Measurements from ENCODE around the gene SERPINA5. TPM values are rescaled to one million over a fixed set of nuclear protein-coding genes. Genes with fewer than 3 reads are reported as not detected.

Gene SERPINA5
- total and polyA plus RNA-seq, 4 experiments from 2014 or later: not detected

DNA sequence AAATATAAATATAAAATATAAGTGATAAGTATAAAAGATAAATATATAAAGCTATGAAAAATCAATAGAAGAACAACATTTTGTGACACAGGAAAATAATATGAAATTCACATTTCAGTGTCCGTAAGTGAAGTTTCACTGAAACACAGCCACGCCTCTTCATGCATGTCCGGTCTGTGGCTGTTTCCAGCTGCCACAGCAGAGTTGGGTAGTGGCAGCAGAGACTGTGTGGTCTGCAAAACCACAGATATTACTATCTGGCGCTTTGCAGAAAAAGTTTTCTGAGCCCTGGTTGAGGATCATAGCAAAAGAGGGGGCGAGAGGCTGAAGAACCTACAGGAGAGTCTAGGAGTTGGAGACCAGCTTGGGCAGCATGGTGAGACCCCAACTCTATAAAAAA lies 19.2 kb upstream of the SERPINA5 start:
- H3K9me3 ChIP-seq (ENCODE audit: control insufficient read depth in 1 of 2, low read length in 2 of 2): no peaks in the 10 kb centered on the region
- H3K36me3 ChIP-seq (ENCODE audit: insufficient read depth, low read length): no peaks in the 10 kb centered on the region

DNA sequence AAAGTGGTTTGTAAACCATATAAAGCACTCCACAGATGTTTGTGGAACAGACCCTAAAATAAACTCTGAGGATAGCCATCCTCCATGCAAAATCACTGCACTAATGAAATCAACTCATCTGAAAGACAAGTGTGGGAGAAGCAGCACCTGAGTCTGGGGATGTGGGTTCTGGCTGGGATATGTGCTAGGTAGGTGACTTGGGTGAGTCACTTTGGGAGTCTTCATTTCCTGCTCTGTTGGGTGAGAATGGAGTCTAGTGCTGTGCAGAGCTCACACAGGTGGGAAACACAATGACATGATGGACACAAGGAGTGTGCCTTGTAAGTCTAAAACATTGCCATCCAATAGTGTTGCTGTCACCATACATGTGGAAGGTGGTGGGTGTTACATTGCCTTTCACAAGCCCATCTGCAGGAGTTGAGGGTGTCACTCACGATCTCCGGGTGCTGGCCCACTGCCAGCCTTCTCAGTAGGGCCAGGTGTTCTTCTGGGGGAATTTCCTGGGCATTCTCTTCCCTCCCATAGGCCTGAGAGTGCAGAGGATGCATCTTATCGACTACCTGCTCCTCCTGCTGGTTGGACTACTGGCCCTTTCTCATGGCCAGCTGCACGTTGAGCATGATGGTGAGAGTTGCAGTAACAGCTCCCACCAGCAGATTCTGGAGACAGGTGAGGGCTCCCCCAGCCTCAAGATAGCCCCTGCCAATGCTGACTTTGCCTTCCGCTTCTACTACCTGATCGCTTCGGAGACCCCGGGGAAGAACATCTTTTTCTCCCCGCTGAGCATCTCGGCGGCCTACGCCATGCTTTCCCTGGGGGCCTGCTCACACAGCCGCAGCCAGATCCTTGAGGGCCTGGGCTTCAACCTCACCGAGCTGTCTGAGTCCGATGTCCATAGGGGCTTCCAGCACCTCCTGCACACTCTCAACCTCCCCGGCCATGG lies 18.0 kb upstream of the SERPINA5 start:
- Mint-ChIP-seq H3K27me3 (peaks cover 8 to 15% of the 10 kb centered on the region in 2 donors), H3K4me1 (no peaks in the 10 kb centered on the region), H3K36me3 (no peaks in the 10 kb centered on the region), H3K4me3 (no peak overlapping the region), H3K27ac (no peak overlapping the region), H3K9me3 (peaks cover 0 to 4% (median 0%) of the 10 kb centered on the region in 8 donors)
- Histone ChIP-seq H3K4me1 (ENCODE audit: insufficient read depth, low read length) (no peaks in the 10 kb centered on the region), H3K27ac (ENCODE audit: low read depth, low read length) (no peak overlapping the region), H3K36me3 (ENCODE audit: insufficient read depth, low read length) (no peaks in the 10 kb centered on the region), H3K27me3 (ENCODE audit: insufficient read depth, low read length) (no peaks in the 10 kb centered on the region), H3K9me3 (ENCODE audit: control insufficient read depth in 1 of 2, low read length in 2 of 2) (no peaks in the 10 kb centered on the region), H3K4me3 (ENCODE audit: low read length in 2 of 2) (no peak overlapping the region)
- intact Hi-C loops (cut with micrococcal nuclease): no loop called here
- DNase-seq: no peak
- CTCF ChIA-PET (ENCODE audit: partially characterized antibody): no interaction called here
- POLR2A ChIA-PET (ENCODE audit: partially characterized antibody): no interaction called here

More for the DNA sequence above, 19.2 kb upstream of the SERPINA5 start:
- Mint-ChIP-seq H3K9me3 (peaks cover 0 to 6% (median 0%) of the 10 kb centered on the region in 8 donors), H3K27ac (no peak overlapping the region), H3K4me1 (no peaks in the 10 kb centered on the region), H3K36me3 (no peaks in the 10 kb centered on the region), H3K4me3 (no peak overlapping the region), H3K27me3 (peaks cover 10 to 20% of the 10 kb centered on the region in 2 donors)
- no peak overlapping the region for H3K27ac ChIP-seq (ENCODE audit: low read depth, low read length)
- ChIA-PET CTCF (ENCODE audit: partially characterized antibody) (interaction anchor here (2.8 kb wide), 1 partner anchor 13 kb away, joined by 14 read pairs; no protein-coding TSS in a partner anchor), POLR2A (ENCODE audit: partially characterized antibody) (no interaction called here)
- no peaks in the 10 kb centered on the region for H3K27me3 ChIP-seq (ENCODE audit: insufficient read depth, low read length)
- DNase-seq: no peak
- intact Hi-C loops (cut with micrococcal nuclease): no loop called here
- no peaks in the 10 kb centered on the region for H3K4me1 ChIP-seq (ENCODE audit: insufficient read depth, low read length)
- no peak overlapping the region for H3K4me3 ChIP-seq (ENCODE audit: low read length in 2 of 2)

DNA sequence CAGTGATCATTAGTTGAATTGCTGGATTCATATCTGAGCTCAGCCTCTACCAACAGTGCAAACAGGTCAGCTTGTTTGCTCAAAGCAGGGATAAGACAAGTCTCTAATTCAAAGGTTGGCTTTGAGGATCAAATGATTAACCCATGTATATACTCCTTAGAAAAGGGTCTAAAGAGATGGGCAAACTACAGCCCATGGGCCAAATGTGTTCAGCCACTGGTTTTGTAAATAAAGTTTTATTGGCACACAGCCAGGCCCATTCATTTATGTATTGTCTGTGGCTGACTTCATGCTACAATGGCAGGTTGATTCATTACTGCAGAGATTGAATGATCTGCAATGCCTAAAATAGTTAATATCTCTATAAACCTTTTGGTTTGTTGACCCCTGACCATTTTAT lies 16.8 kb upstream of the SERPINA5 start:
- Histone ChIP-seq H3K4me3 (ENCODE audit: low read length in 2 of 2) (no peak overlapping the region), H3K4me1 (ENCODE audit: insufficient read depth, low read length) (no peaks in the 10 kb centered on the region), H3K36me3 (ENCODE audit: insufficient read depth, low read length) (no peaks in the 10 kb centered on the region), H3K9me3 (ENCODE audit: control insufficient read depth in 1 of 2, low read length in 2 of 2) (no peaks in the 10 kb centered on the region), H3K27ac (ENCODE audit: low read depth, low read length) (no peak overlapping the region), H3K27me3 (ENCODE audit: insufficient read depth, low read length) (no peaks in the 10 kb centered on the region)
- Mint-ChIP-seq H3K9me3 (peaks cover 0 to 4% (median 0%) of the 10 kb centered on the region in 8 donors), H3K4me3 (no peak overlapping the region), H3K4me1 (no peaks in the 10 kb centered on the region), H3K27ac (no peak overlapping the region), H3K36me3 (no peaks in the 10 kb centered on the region), H3K27me3 (peaks cover 8 to 15% of the 10 kb centered on the region in 2 donors)
- POLR2A ChIA-PET (ENCODE audit: partially characterized antibody): no interaction called here
- CTCF ChIA-PET (ENCODE audit: partially characterized antibody): no interaction called here
- intact Hi-C loops (cut with micrococcal nuclease): no loop called here
- DNase-seq: no peak

DNA sequence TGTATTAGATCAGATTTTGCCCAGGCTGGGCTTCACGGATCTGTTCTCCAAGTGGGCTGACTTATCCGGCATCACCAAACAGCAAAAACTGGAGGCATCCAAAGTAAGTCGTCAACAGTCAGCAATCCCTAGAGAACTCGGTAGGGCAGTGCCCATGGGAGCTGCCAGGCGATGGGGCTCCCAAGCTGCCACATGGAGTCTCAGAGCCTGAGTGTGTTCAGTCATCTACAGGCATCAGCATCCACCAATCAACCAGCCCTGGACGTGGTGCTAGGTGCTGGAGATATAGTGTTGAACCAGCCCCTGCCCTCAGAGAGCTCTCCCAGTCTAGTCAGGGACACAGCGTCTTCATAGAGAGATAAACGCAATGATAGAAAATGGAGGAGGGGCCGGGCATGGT lies 13.0 kb upstream of the SERPINA5 start:
- Mint-ChIP-seq H3K27ac (no peak overlapping the region), H3K36me3 (no peaks in the 10 kb centered on the region), H3K4me3 (no peak overlapping the region), H3K9me3 (peaks cover 0 to 2% (median 0%) of the 10 kb centered on the region in 8 donors), H3K27me3 (peaks cover 1 to 15% of the 10 kb centered on the region in 2 donors), H3K4me1 (no peaks in the 10 kb centered on the region)
- CTCF ChIA-PET (ENCODE audit: partially characterized antibody): interaction anchor here (2.4 kb wide), 1 partner anchor 19 kb away, joined by 9 read pairs; no protein-coding TSS in a partner anchor
- POLR2A ChIA-PET (ENCODE audit: partially characterized antibody): no interaction called here
- Histone ChIP-seq H3K36me3 (ENCODE audit: insufficient read depth, low read length) (no peaks in the 10 kb centered on the region), H3K9me3 (ENCODE audit: control insufficient read depth in 1 of 2, low read length in 2 of 2) (no peaks in the 10 kb centered on the region), H3K27me3 (ENCODE audit: insufficient read depth, low read length) (no peaks in the 10 kb centered on the region), H3K27ac (ENCODE audit: low read depth, low read length) (no peak overlapping the region), H3K4me3 (ENCODE audit: low read length in 2 of 2) (no peak overlapping the region), H3K4me1 (ENCODE audit: insufficient read depth, low read length) (no peaks in the 10 kb centered on the region)
- no peak for DNase-seq
- intact Hi-C loops (cut with micrococcal nuclease): no loop called here

DNA sequence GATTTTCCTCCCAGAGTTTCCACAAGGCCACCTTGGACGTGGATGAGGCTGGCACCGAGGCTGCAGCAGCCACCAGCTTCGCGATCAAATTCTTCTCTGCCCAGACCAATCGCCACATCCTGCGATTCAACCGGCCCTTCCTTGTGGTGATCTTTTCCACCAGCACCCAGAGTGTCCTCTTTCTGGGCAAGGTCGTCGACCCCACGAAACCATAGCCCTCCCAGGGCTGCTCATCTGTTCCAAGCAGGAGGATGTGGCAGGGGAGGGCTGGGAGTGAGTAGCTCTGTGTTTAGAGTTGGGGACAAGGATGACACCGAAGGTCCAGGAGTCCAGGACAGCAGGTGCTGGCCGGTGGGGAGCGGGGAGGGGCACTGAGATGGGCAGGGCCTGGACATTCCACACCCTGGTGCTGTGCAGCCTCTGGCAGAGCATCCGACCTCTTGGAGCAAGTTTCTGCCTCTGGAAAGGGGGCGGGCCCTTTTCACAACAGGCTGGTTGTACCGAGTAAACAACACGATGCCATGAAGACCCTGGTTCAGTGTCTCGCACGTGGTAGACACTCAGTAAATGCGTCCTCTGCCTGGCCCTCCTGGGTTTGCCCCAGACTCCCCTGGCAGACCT lies 11.7 kb upstream of the SERPINA5 start:
- POLR2A ChIA-PET (ENCODE audit: partially characterized antibody): no interaction called here
- Histone ChIP-seq H3K27ac (ENCODE audit: low read depth, low read length) (no peak overlapping the region), H3K4me3 (ENCODE audit: low read length in 2 of 2) (no peak overlapping the region), H3K9me3 (ENCODE audit: control insufficient read depth in 1 of 2, low read length in 2 of 2) (no peaks in the 10 kb centered on the region), H3K36me3 (ENCODE audit: insufficient read depth, low read length) (no peaks in the 10 kb centered on the region), H3K4me1 (ENCODE audit: insufficient read depth, low read length) (no peaks in the 10 kb centered on the region), H3K27me3 (ENCODE audit: insufficient read depth, low read length) (no peaks in the 10 kb centered on the region)
- peaks cover 0 to 2% (median 0%) of the 10 kb centered on the region in 8 donors for H3K9me3 Mint-ChIP-seq
- no peak for DNase-seq
- H3K27me3 Mint-ChIP-seq: peaks cover 0 to 10% of the 10 kb centered on the region in 2 donors
- no peaks in the 10 kb centered on the region for H3K4me1 Mint-ChIP-seq
- H3K36me3 Mint-ChIP-seq: no peaks in the 10 kb centered on the region
- CTCF ChIA-PET (ENCODE audit: partially characterized antibody): interaction anchor here (1.6 kb wide), 1 partner anchor 21 kb away, joined by 4 read pairs; no protein-coding TSS in a partner anchor
- H3K27ac Mint-ChIP-seq: peak overlapping the region in 1 of 7 donors; percentile 29
- H3K4me3 Mint-ChIP-seq: no peak overlapping the region
- intact Hi-C loops (cut with micrococcal nuclease): no loop called here

DNA sequence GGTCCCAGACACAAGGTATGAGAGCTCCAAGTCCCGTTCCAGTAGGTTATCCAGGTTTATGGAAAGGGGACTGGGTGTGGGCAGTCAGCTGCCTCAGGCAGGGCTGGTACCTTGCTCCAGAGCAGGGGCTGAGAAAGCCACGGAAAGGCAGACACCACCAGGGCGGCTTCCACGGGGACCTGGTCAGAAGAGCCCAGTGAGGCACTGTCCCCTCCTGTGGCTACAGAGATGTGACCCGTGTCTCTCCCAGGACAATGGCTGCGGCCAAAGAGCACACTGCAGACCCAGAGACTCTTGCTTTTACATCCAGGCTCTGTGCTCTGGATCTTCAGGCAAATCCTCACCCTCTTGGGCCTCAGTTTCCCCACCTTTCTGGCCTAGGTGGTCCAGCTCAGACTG lies 11.2 kb upstream of the SERPINA5 start:
- Mint-ChIP-seq H3K4me3 (no peak overlapping the region), H3K9me3 (peaks cover 0 to 2% (median 0%) of the 10 kb centered on the region in 8 donors), H3K27me3 (peaks cover 0 to 10% of the 10 kb centered on the region in 2 donors), H3K4me1 (no peaks in the 10 kb centered on the region), H3K27ac (no peak overlapping the region), H3K36me3 (no peaks in the 10 kb centered on the region)
- H3K4me1 ChIP-seq (ENCODE audit: insufficient read depth, low read length): no peaks in the 10 kb centered on the region
- H3K4me3 ChIP-seq (ENCODE audit: low read length in 2 of 2): no peak overlapping the region
- no peak for DNase-seq
- no peaks in the 10 kb centered on the region for H3K27me3 ChIP-seq (ENCODE audit: insufficient read depth, low read length)
- H3K9me3 ChIP-seq (ENCODE audit: control insufficient read depth in 1 of 2, low read length in 2 of 2): no peaks in the 10 kb centered on the region
- H3K27ac ChIP-seq (ENCODE audit: low read depth, low read length): no peak overlapping the region
- CTCF ChIA-PET (ENCODE audit: partially characterized antibody): interaction anchor here (1.6 kb wide), 1 partner anchor 21 kb away, joined by 4 read pairs; no protein-coding TSS in a partner anchor
- intact Hi-C loops (cut with micrococcal nuclease): no loop called here
- H3K36me3 ChIP-seq (ENCODE audit: insufficient read depth, low read length): no peaks in the 10 kb centered on the region
- POLR2A ChIA-PET (ENCODE audit: partially characterized antibody): no interaction called here

DNA sequence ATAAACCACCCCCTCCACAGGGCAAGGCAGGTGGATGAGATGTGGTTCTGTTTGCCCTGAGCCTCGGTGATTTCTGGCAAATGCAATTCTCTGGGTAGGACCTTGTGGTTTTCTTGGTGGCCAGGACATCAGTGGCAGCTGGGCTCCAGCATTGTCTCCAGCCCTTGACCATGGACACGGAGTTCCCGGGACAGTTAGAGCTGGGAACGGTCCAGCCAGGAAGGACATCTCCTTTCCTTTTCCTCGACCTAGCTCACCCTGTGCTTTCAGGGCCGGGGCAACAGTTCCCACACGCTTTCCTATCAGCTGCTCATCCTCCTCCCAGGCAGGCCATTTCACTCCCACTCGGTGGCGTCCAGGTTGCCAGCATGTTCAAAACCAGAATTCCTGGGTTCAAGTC lies 10.8 kb upstream of the SERPINA5 start:
- Histone ChIP-seq H3K27ac (ENCODE audit: low read depth, low read length) (no peak overlapping the region), H3K4me1 (ENCODE audit: insufficient read depth, low read length) (no peaks in the 10 kb centered on the region), H3K27me3 (ENCODE audit: insufficient read depth, low read length) (no peaks in the 10 kb centered on the region), H3K36me3 (ENCODE audit: insufficient read depth, low read length) (no peaks in the 10 kb centered on the region), H3K4me3 (ENCODE audit: low read length in 2 of 2) (no peak overlapping the region), H3K9me3 (ENCODE audit: control insufficient read depth in 1 of 2, low read length in 2 of 2) (no peaks in the 10 kb centered on the region)
- Mint-ChIP-seq H3K36me3 (no peaks in the 10 kb centered on the region), H3K9me3 (peaks cover 0 to 2% (median 0%) of the 10 kb centered on the region in 8 donors), H3K27me3 (peaks cover 0 to 10% of the 10 kb centered on the region in 2 donors), H3K4me3 (no peak overlapping the region), H3K4me1 (no peaks in the 10 kb centered on the region), H3K27ac (no peak overlapping the region)
- CTCF ChIA-PET (ENCODE audit: partially characterized antibody): interaction anchor here (1.6 kb wide), 1 partner anchor 22 kb away, joined by 4 read pairs; no protein-coding TSS in a partner anchor
- intact Hi-C loops (cut with micrococcal nuclease): no loop called here
- no peak for DNase-seq
- POLR2A ChIA-PET (ENCODE audit: partially characterized antibody): no interaction called here

All from CD4-positive, alpha-beta memory T cell (primary cell).